Umbilical cord (tissue), 2 donors: Measurements from ENCODE around the gene ANKRD34B. TPM values are rescaled to one million over a fixed set of nuclear protein-coding genes. Genes with fewer than 3 reads are reported as not detected.
"Not testable (repeated sequence)": the region's sequence is repeated elsewhere in the genome, so short reads cannot be mapped to it uniquely, and the experiment has no call there.

Source experiments
- DNase-seq: peaks from one replicate; pipeline ENCODE4 v3.0.0-alpha.2; 2015; ENCODE audit warnings: low spot score
- total RNA-seq: library from RNA; depleted of rRNA; stranded (reverse); fragments of >200 nt; gene quantifications from one replicate; pipeline ENCODE4 v1.2.3, GENCODE V29; 2014; ENCODE audit warnings: low replicate concordance; ENCODE audit not compliant: insufficient read depth

Gene ANKRD34B
- 4.1 TPM for total RNA-seq

DNA sequence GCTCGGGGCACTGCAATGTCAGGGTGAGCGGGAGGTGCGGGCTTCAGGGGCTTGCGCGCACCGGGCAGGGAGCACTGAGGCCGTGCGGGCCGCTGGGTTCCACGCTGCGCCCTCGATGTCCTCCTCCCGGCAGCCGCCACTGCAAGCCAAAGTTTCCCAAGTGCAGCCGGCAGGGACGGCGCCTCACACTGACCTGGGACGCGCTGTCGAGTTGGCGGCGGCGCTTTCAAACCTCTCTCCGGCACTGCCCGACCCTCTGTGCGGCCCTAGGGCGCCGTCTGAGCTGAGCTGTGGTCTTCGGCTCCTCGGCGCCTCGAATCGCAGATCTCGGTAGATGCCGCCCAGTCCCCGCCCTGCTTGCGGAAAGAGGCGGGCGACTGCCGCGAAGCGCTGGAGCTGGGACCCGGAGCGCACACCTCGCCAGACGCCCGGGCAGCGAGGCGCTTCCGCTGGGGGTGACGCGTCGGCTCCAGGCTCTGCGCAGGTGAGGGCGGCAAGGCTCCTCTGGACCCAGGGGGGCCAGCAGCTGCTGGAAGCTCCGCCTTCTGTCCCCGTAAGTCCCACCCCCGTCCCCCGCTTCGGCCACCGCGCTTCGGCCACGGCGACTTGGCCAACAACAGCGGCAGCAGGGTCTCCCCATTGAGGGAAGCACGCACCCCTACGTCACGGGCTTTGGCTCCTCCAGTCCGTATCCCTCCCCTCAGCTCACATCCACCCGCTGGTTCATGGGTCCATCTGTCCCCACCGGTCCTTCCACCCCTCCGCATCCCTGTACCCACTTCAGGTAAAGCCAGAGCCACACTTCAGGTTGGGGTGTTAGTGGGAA, at the start of gene ANKRD34B:
ANKRD34B (minus strand) TSS at position 320 of the 826 bp plus-strand sequence. CDS start 10,261 bp downstream, outside the sequence.
- DNase-seq: no peak

DNA sequence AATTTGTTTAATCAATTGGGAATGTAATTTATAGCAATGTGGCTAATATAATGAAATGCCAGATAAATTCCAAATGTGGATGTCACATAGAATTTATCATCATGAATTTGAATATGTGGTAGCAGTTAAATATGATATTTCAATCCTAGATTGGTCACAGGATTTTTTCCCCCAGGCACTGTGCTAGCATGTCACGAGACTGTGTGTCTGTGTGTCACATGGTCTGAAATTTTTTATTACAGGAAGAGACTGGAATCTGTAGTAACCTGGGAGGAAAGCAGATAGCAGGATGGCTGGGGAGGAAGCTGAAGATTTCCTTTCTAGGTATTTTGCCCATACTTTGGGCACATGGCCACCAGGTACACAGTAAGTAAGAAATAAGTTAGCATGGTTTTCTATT, 49.0 kb upstream of the ANKRD34B start:
- DNase-seq: no peak

DNA sequence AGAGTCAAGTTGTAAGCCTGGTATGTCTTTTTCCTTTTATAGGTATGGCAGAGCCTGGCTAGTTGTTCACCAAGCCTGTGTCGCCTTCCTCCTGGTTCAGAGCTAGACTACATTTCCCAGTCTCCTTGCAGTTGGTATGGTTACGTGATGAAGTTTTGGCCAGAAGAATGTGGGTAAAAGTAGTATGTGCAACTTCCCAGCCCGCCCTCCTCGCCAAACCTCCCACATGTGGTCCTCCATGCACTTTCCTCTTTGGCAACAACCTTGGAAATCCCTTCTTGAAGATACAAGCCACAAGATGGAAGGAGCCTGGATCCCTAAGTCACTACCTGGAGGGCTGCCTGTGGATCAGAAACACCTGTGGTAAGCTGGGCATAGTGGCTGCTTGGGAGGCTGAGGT, 48.4 kb upstream of the ANKRD34B start:
- no peak for DNase-seq

DNA sequence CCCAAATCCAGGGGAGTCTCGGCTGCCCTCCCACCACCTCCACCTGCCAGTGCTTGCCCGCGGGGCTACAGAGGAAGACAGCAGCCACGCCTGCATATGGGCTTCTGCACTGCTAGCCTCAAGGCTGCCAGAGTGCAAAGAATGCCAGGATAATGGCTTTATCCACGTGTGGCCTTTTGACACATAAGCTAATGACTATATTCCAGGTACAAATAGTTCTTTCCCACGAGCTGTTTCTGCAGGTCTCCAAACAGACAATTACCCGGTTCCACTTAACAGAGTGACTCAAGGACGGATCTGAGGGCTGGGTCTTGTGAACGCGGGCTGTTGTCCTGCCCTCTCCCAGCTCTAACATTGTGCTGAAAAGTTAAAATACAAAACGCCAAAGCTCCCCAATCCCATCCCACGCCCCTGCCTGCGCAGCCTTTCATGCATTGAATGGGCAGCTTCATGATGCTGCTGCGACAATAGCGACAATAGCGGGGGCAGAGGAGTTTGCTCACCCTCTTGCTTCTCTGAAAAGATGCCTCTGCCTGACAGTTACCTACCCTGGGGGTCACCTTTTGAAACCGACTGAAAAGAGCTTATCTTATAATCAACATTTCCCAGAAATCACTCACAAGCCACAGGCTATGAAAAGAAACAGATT, 45.3 kb upstream of the ANKRD34B start:
- DNase-seq: no peak

DNA sequence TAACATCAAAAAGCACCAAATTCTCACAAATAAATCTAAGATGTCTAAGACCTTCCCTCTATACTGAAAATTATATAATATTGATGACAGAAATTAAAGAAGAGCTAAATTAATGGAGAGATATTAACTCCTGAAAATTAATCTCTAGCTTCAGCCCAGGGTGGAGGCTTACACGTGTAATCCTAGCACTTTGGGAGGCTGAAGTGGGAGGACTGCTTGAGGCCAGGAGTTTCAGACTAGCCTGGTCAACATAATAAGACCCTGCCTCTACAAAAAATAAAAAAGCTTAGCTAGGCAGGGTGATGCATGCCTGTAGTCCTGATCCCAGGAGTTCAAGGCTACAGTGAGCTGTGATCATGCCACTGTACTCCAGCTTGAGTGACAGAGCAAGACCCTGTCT, 39.6 kb upstream of the ANKRD34B start:
- DNase-seq: no peak

DNA sequence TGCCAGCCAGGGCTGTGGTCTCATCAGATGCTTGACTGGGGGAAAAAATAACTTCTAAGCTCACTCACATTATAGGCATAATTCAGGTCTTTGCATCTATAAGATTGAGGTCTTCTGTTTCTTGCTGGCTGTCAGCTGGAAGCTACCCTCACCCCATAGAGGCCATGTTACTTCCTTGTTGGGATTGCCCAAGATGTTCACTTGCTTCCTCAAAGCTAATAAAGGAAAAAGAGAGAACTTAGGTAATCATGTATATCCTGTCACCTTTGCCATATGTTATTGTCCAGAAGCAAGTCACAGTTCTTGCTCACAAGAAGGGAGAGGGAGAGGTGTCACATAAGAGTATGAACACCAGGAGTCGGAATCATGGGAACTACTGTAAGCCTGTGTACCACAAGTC, 38.7 kb upstream of the ANKRD34B start:
- no peak for DNase-seq

DNA sequence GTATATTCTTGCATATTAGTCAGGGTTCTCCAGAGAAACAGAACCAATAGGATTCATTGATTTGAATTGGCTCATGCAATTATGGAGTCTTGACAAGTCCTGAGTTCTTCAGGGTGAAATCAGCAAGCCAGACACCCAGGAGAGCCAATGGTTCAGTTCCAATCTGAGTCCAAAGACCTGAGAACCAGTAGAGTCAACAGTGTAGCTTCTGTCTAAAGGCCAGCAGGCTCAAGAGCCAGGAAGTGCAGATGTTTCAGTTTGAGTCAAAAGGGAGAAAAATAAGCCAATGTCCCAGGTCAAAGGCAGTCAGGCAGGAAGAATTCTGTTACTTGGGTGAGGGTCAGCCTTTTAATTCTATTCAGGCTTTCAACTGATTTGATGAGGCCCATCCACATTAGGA, 37.8 kb upstream of the ANKRD34B start:
- no peak for DNase-seq

DNA sequence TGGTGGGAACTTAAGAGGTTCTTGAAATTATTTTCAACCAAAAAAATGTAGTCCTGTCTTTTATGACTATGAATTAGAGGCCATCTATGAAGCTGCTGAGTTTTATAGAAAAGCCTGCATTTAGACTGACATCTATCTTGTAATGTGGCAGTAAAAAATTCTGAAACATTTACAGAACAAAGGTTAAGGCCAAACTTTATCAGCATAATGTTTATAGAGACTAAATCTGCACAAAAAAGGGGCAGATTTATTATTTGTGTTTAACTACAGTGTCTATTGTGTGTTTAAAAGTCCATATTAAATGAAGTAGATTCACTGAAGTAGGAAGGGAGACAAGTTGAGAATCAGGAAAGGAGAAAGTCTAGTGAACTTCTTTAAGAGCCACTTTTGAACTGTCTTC, 37.3 kb upstream of the ANKRD34B start:
- DNase-seq: no peak

DNA sequence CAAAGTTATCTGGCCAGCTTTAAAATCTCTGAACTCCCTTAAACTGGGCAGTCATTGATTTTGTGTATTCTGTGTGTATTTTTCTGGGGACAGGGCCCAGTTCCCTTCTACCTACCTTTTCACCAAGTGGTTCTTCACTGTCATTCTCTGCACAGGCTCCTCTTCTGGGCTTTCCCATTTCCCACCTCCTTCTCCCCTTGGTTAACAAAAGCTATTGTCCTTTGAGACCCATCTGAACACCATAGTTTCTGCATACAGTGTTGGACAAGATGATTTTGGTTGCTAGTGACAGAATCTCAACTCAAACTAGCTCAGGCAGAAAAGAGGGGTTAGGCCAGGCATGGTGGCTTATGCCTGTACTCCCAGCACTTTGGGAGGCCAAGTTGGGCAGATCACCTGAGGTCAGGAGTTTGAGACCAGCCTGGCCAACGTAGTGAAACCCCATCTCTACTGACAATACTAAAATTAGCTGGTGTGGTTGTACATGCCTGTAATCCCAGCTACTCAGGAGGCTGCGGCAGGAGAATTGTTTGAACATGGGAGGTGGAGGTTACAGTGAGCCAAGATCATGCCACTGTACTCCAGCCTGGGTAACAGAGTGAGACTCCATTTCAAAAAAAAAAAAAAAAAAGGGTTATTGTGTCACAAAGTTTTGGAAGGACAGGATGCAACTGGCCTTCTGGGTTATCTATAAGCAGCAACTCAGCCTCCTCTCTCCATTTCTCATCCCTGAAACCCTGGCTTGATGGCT, 31.0 kb upstream of the ANKRD34B start:
- DNase-seq: no peak

DNA sequence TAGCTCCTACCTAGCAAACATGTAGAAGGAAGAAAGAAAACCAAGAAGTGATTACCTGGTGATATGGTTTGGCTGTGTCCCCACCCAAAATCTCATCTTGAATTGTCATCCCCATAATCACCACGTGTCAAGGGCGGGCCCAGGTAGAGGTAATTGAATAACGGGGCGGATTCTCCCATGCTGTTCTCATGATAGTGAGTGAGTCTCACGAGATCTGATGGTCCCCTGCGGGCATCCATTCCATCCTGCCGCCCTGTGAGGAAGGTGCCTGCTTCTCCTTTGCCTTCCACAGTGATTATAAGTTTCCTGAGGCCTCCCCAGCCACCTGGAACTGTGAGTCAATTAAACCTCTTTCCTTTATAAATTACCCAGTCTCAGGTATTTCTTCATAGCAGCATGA, 27.4 kb upstream of the ANKRD34B start:
- DNase-seq: no peak

DNA sequence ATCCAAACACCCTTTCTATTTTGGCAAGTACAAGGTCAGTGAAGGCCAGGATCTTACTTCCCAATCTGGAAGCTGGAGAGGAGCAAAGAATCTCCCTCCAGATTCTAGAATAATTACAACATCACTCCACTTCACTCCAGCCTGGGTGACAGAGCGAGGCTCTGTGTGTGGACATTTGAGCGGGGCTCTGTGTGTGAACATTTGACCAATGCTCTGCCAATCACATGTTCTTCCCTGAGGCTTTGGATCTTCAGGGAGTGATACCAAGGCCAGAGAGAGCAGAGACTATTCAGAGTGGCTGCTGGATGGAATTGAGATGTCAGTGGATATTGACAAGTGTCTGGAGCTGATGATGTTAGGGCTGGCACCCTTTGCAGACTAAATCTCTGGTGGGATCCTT, 24.7 kb upstream of the ANKRD34B start:
- no peak for DNase-seq

DNA sequence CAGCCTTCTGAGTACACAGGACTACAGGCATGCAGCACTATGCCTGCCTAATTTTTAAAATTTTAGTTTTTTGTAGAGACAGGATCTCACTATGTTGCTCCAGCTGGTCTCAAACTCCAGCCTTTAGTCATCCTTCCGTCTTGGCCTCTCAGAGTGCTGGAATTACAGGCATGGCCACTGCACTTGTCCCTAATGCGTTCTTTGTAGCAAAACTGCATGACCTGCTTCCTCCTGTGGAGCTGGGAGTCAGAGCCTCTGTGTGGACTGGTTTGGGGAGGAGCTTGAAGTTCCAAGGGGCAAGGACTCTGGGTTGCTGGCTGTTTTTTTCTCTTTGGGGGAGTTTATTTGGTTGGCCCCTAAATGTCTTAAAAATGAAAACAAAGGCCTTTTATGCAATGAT, 22.7 kb upstream of the ANKRD34B start:
- DNase-seq: no peak

DNA sequence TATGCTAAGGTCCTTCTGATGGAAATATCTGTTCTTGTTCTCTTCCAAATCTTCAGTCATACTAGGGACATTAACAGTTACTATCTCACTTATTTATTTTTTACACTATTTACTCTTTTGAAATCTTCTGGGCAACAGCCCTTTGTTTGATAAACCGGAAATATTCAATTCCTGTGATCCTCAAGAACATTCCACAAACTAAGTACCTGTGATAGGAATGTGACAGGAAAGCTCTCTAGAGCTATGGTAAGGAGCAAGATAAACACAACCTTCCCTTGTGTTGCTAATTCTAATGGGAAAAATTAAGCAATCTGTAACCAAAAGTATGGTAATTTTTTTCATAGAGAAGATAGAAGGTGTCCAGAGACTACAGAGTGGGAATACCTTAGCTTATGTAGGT, 22.0 kb upstream of the ANKRD34B start:
- no peak for DNase-seq

DNA sequence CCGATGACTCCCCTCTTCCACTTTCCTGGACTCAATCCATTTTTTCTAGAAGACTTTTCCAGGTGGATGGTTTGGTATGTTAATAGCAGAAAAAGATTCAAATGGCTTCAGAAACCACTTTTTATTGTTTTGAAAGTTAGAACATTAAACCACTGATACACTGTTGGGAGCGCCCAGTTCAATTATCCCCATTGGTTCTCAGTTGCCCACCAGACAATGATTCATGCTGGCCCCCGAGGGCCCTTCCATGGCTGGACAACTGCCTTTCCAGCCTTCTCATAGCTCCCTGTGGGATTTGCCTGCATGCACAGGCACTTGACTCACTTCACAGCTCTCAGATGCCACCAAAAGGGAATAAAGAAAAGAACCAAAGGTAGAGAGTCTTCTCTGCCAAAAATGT, 21.3 kb upstream of the ANKRD34B start:
- DNase-seq: no peak

DNA sequence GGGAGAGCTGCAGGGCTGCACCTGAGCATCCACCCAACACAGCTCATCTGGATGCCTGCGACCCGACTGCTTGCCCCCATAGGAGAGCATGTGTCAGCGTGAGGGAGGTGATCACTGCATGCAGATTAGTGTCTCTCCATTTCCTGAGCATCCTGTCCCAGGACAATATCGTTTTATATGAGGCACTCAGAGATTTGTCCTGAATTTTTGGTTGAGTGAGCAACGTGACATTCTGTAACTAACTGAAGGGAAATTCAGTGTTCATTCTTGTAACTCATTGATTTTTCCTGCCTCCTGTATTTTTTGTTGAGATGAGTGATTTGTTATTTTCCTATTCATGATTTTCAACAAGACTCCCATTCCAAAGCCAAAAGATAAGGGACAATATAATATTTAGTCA, 20.7 kb upstream of the ANKRD34B start:
- no peak for DNase-seq

DNA sequence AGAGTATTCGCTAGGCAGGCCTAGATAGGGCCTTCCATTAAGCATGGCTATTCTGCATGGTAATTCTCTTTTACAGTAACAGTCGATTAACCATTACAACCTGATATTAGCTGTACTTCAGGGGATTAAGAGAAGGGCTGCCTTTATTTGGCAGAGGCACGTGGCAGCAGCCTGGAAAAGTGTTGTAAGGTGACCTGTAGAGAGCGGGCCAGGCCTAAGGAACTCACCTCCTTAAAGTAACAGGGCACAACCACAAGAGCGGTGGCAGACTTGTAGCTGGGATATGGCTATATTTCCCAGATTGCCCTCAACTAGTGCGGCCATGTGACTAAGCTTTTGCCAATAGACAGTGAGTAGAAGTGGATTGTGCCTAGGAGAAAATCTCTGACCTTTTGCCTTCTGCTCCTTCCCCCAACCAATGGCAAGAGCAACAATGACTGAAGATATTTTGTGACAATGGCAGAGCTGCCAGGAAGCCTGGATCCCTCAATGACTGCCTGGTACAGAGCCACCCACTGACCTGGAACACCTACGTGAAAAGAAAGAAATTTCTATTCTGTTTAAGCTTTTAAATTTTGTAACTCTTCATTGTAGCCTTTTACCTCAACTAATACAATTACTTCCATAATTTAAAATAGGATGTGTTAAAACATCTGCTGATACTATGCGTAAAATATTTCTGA, 18.9 kb upstream of the ANKRD34B start:
- DNase-seq: no peak

DNA sequence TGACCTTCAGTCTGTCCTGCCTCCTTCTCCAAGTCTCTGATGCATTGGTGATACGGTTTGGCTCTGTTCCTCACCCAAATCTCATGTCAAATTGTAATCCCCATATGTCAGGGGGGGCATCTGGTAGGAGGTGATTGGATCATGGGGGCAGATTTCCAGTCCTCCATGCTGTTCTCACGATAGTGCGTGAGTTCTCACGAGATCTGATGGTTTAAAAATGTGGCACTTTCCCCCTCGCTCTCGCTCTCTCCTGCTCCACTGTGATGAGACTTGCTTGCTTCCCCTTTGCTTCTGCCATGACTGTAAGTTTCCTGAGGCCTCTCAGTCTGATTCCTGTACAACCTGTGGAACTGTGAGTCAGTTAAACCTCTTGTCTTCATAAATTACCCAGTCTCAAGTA, 14.7 kb upstream of the ANKRD34B start:
- DNase-seq: no peak

DNA sequence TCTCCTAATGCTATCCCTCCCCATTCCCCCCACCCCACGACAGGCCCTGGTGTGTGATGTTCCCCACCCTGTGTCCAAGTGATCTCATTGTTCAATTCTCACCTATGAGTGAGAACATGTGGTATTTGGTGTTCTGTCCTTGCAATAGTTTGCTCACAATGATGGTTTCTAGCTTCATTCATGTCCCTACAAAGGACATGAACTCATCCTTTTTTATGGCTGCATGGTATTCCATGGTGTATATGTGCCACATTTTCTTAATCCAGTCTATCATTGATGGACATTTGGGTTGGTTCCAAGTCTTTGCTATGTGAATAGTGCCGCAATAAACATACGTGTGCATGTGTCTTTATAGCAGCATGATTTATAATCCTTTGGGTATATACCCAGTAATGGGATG, 10.2 kb upstream of the ANKRD34B start:
- DNase-seq: not testable (repeated sequence)

DNA sequence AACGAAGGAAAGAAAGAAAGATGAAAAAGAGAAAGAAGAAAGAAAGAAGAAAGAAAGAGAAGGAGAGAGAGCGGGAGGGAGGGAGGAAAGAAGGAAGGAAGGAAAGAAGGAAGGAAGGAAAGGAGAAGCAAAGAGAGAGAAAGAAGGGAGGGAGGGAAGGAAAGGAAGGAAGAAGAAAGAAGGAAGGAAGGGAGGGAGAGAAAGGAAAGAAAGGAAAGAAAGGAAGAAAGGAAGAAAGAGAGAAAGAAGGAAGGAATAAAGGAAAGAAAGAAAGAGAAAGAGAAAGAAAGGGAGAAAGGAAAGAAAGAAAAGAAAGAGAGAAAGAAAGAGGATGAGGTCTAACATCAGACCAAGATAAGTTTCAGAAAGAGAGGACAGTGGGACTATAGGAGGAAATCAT, 9.0 kb upstream of the ANKRD34B start:
- no peak for DNase-seq

DNA sequence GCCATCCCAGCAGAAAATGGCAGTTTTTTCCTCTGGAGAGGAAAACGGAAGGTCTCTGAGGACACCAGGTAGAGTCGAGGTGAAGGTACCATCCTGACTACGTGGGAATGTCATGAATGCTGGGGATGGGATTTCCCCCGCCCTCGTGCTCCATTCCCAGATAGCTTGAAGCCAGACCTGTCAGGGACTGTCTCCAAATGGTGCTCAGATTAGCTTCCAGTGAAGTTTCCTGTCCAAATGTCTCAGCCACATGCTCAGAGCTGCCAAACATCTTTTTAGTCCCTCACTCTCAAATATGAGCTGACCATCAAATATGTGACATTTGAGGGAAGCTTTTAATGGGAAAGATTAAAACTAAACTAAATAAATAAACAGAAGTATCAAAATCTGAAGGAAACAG, 7.6 kb upstream of the ANKRD34B start:
- no peak for DNase-seq

DNA sequence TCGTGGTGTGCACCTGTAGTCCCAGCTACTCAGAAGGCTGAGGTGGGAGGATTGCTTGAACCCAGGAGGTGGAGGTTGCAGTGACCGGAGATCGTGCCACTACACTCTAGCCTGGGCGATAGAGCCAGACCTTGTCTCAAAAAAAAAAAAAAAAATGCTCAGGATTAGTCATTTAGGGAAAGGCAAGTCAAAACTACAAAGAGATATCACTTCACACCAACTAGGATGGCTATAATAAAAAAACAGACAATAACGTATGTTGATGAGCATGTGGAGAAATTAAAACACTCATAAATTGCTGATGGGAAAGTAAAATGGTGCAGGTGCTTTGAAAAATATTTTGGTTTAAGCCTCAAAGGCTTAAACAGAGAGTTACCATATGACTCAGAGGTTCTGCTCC, 6.3 kb upstream of the ANKRD34B start:
- no peak for DNase-seq

DNA sequence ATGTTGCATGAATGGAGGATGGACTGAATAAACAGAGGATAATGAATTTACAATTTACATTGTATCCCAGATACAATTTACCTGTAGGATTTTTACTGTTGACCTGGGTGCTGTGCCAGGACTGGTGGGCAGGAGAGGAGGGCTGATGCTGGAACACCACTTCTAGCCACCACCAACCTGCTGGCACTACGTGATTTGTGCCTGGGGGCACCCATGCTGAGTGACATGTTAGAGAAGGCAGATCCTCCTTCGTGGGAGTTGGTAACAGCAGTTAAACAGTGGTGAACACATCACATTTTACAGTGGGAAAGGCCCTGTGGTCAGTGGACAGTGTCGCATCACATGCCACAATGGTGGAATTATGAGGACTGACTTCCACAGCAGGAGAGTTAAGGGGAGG, 3.0 kb upstream of the ANKRD34B start:
- DNase-seq: no peak
